Transverse colon (tissue), 4 donors: ENCODE data around the gene ABCG1. TPM values are rescaled to one million over a fixed set of nuclear protein-coding genes. Genes with fewer than 3 reads are reported as not detected.
"Not testable (repeated sequence)": the region's sequence is repeated elsewhere in the genome, so short reads cannot be mapped to it uniquely, and the experiment has no call there.

Experiments used
- DNase-seq: peaks from one replicate; pipeline ENCODE4 v3.0.0-alpha.2; 2019
- H3K27ac ChIP-seq, 4 donors: fragments of 200-600 bp; sonication (generic); 2 replicates each; pipeline ENCODE4 v1.5.1; 2016 to 2018; ENCODE audit warnings: inconsistent platforms in 4 of 4
- H3K27me3 ChIP-seq: fragments of 200-600 bp; sonication (generic); 2 replicates; pipeline ENCODE4 v1.5.1; 2017; ENCODE audit warnings: inconsistent platforms
- H3K36me3 ChIP-seq, 4 donors: fragments of 200-600 bp; sonication (generic); 2 replicates each; pipeline ENCODE4 v1.5.1; 2017 to 2019; ENCODE audit warnings: inconsistent platforms in 4 of 4
- H3K4me1 ChIP-seq, 4 donors: fragments of 200-600 bp; sonication (generic); 2 replicates each; pipeline ENCODE4 v1.5.1; 2017 to 2020; ENCODE audit warnings: inconsistent platforms in 4 of 4
- H3K4me3 ChIP-seq, 4 donors: fragments of 200-600 bp; sonication (generic); 1 replicate in 1 of 4; 2 replicates in 3 of 4; pipeline versions ENCODE4 v1.5.1 to v1.6.1; 2017 to 2019; ENCODE audit warnings: inconsistent platforms in 4 of 4
- H3K9me3 ChIP-seq, 2 donors: fragments of 200-600 bp; sonication (generic); 2 replicates each; pipeline ENCODE4 v1.5.1; 2017 to 2019; ENCODE audit warnings: inconsistent platforms in 2 of 2
- CTCF ChIP-seq, 5 experiments: fragments of 200-600 bp in 3 of 5; fragments of 450-650 bp in 2 of 5; sonication (generic) in 3 of 5; IDR thresholded peaks; 1 replicate in 2 of 5; 2 replicates in 3 of 5; pipeline ENCODE4 v1.5.1; 2016 to 2017; ENCODE audit warnings: antibody characterized with exemption in 5 of 5, inconsistent platforms in 3 of 5, mild to moderate bottlenecking in 2 of 5, moderate library complexity in 1 of 5
- EP300 ChIP-seq: sonication (generic); formaldehyde crosslinking; IDR thresholded peaks from one replicate; pipeline ENCODE4 v1.6.1; 2017; ENCODE audit warnings: antibody characterized with exemption, low read depth
- POLR2A ChIP-seq: fragments of 450-650 bp; IDR thresholded peaks from one replicate; pipeline ENCODE4 v1.6.1; 2016; ENCODE audit warnings: antibody characterized with exemption, mild to moderate bottlenecking, moderate library complexity
- POLR2AphosphoS5 ChIP-seq, 3 donors: sonication (generic); formaldehyde crosslinking; IDR thresholded peaks; one replicate each; pipeline ENCODE4 v1.6.1; 2016; ENCODE audit warnings: antibody characterized with exemption in 3 of 3
- WGBS, 2 donors: methylation state at CpG; one replicate each; pipeline ENCODE4 v1.1.5; 2018; ENCODE audit warnings: low coverage in 1 of 2; 5-methylcytosine and 5-hydroxymethylcytosine counted together
- in situ Hi-C, 4 donors: fragments of 200-750 bp; cut with MboI; loops; one replicate each; pipeline versions ENCODE4 v1.15.0 to v1.15.1; 2017; ENCODE audit warnings: low sequenced_read_pairs in 3 of 4, low pct_ligation_motif_present in 1 of 4, low pct_unique_long_range_greater_than_20kb in 1 of 4
- intact Hi-C: fragments of 100-400 bp; cut with DNase I; formaldehyde crosslinking; loops from one replicate; pipeline ENCODE4 v1.15.1; 2023; ENCODE audit warnings: low total_unique reads
- total RNA-seq, 4 donors: library from RNA; depleted of rRNA; stranded (reverse); fragments of >200 nt; gene quantifications; one replicate each; pipeline ENCODE4 v1.1.0, GENCODE V29; 2016

Gene ABCG1
- total RNA-seq, 4 donors from 2014 or later, result 17.1 to 67.7 (median 53.2) TPM

- peaks cover 0 to 10% (median 4%) of the 10 kb centered on the region in 4 donors for H3K36me3 ChIP-seq
- WGBS, 2 donors, result 93% methylated on average over 35 of the region's 35 CpGs; no CpG with 5 or more reads in 1 of the 2 donors
- H3K4me3 ChIP-seq, result no peak overlapping the region
- no peak for DNase-seq
- no peaks in the 10 kb centered on the region for H3K4me1 ChIP-seq
- intact Hi-C loops, result no loop called here
- no peak overlapping the region for H3K27ac ChIP-seq
- TF ChIP-seq POLR2A (no peak), POLR2AphosphoS5 (IDR thresholded peaks at IDR 0.05) (no peak), EP300 (no peak), CTCF (IDR thresholded peaks at IDR 0.05) (no peak)
- H3K9me3 ChIP-seq, result no peaks in the 10 kb centered on the region
- no peaks in the 10 kb centered on the region for H3K27me3 ChIP-seq
- in situ Hi-C loops, result no loop called here
Measured at GRCh38 chr21:42291003-42291750, 72.2 kb downstream of the ABCG1 start.

GRCh38 chr21:42291751-42292562, 73.0 kb downstream of the ABCG1 start:
- DNase-seq, result no peak
- Histone ChIP-seq H3K4me1 (no peaks in the 10 kb centered on the region), H3K9me3 (no peaks in the 10 kb centered on the region), H3K27ac (no peak overlapping the region), H3K4me3 (no peak overlapping the region), H3K27me3 (no peaks in the 10 kb centered on the region), H3K36me3 (peaks cover 0 to 10% (median 4%) of the 10 kb centered on the region in 4 donors)
- TF ChIP-seq CTCF (IDR thresholded peaks at IDR 0.05) (no peak), POLR2A (no peak), EP300 (no peak), POLR2AphosphoS5 (IDR thresholded peaks at IDR 0.05) (no peak)
- intact Hi-C loops (no loop called here), in situ Hi-C loops (no loop called here)
- 85% methylated on average over 18 of the region's 22 CpGs; no CpG with 5 or more reads in 1 of the 2 donors for WGBS, 2 donors

GRCh38 chr21:42292563-42293142, 73.7 kb downstream of the ABCG1 start:
- intact Hi-C loops, result not testable (repeated sequence)
- WGBS, 2 donors, result 90 to 96% methylated on average over 3 to 4 of the region's 4 CpGs

GRCh38 chr21:42293649-42294272, 74.8 kb downstream of the ABCG1 start:
- H3K27ac ChIP-seq, result no peak overlapping the region
- no peaks in the 10 kb centered on the region for H3K4me1 ChIP-seq
- no peaks in the 10 kb centered on the region for H3K9me3 ChIP-seq
- no peak for DNase-seq
- H3K4me3 ChIP-seq, result no peak overlapping the region
- in situ Hi-C loops (no loop called here), intact Hi-C loops (no loop called here)
- peaks cover 0 to 8% (median 0%) of the 10 kb centered on the region in 4 donors for H3K36me3 ChIP-seq
- WGBS, 2 donors, result 89 to 100% methylated on average over 5 to 14 of the region's 17 CpGs
- H3K27me3 ChIP-seq, result no peaks in the 10 kb centered on the region
- TF ChIP-seq POLR2A (no peak), EP300 (no peak), CTCF (IDR thresholded peaks at IDR 0.05) (no peak), POLR2AphosphoS5 (IDR thresholded peaks at IDR 0.05) (no peak)

More at GRCh38 chr21:42292563-42293142, 73.7 kb downstream of the ABCG1 start:
- DNase-seq, H3K27me3 ChIP-seq, in situ Hi-C loops, H3K4me3 ChIP-seq, H3K9me3 ChIP-seq, H3K36me3 ChIP-seq, H3K27ac ChIP-seq, H3K4me1 ChIP-seq: not testable (repeated sequence)
